ENCODE data around the gene NTNG1. TPM values are rescaled to one million over a fixed set of nuclear protein-coding genes. Genes with fewer than 3 reads are reported as not detected.
A peak's percentile ranks its signal among the peaks of the same experiment; 100 is the strongest.
"Not testable (repeated sequence)": the region's sequence is repeated elsewhere in the genome, so short reads cannot be mapped to it uniquely, and the experiment has no call there.

Gene NTNG1
- polyA plus RNA-seq, 6 donors from 2014 or later: 0.52 to 2.2 (median 1.1) TPM; not detected in 1

DNA sequence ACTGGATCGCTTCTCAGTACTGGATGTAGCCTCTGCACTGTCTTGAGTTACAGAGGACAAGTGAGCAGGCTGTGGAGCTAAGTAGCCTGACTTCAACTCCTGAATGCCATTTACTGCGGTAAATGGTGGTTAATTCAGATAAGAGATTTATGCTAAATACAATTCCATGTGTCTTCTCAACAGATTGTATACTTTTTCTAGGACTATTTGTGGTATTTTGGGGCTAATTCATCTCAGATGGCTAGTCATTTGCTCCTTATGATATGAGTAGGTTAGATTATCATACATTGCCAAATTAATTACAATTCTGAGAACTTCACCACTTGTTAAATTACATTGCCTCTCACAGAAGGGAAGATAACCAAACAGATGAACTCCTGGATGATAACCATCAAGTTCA lies 90.5 kb downstream of the NTNG1 start:
- DNase-seq (no peak), ATAC-seq (ENCODE audit: low read depth in 2 of 2) (no peak)
- peaks cover 0 to under 1% of the 10 kb centered on the region in 2 donors for H3K36me3 Mint-ChIP-seq
- H3K27me3 Mint-ChIP-seq: no peaks in the 10 kb centered on the region
- no peak overlapping the region for H3K4me3 Mint-ChIP-seq
- no peaks in the 10 kb centered on the region for H3K4me1 Mint-ChIP-seq
- H3K27ac Mint-ChIP-seq: no peak overlapping the region
- H3K9me3 Mint-ChIP-seq: peaks cover 5 to 9% (median 8%) of the 10 kb centered on the region in 7 donors

DNA sequence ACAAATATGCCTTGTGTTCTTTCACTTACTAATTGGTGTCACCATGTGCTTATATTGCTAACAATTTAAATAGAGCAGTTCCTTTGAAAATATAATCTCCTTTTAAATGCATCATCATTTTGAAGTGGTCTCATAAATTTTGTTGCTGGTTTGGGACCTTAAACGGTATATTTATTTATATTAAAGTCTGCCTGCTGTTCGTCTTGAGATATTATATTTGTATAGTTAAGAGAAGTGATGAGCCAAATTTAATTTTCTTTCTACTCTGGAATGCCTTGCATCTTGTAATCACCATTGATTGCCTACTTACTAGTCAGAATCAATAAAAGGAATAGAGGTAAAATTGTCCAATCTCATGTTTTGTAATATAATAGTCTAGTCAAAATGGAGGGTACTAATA lies 91.6 kb downstream of the NTNG1 start:
- peaks cover 10 to 21% (median 17%) of the 10 kb centered on the region in 7 donors for H3K9me3 Mint-ChIP-seq
- DNase-seq: no peak
- H3K4me3 Mint-ChIP-seq: no peak overlapping the region
- no peak overlapping the region for H3K27ac Mint-ChIP-seq
- peaks cover 0 to 11% of the 10 kb centered on the region in 2 donors for H3K36me3 Mint-ChIP-seq
- H3K27me3 Mint-ChIP-seq: no peaks in the 10 kb centered on the region
- no peak for ATAC-seq (ENCODE audit: low read depth in 2 of 2)
- H3K4me1 Mint-ChIP-seq: no peaks in the 10 kb centered on the region

DNA sequence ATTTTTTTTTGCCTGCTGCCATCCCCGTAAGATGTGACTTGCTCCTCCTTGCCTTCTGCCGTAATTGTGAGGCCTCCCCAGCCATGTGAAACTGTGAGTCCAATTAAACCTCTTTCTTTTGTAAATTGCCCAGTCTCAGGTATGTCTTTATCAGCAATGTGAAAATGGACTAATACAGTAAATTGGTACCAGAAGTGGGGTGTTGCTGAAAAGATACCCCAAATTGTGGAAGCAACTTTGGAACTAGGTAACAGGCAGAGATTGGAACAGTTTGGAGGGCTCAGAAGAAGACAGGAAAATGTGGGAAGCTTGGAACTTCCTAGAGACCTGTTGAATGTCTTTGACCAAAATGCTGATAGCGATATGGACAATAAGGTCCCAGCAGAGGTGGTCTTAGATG lies 95.9 kb downstream of the NTNG1 start:
- H3K4me3 Mint-ChIP-seq; DNase-seq; H3K27ac Mint-ChIP-seq; H3K27me3 Mint-ChIP-seq; H3K4me1 Mint-ChIP-seq; ATAC-seq (ENCODE audit: low read depth in 2 of 2): not testable (repeated sequence)
- H3K36me3 Mint-ChIP-seq: peaks cover 0 to 11% of the 10 kb centered on the region in 2 donors
- H3K9me3 Mint-ChIP-seq: peaks cover 12 to 35% (median 24%) of the 10 kb centered on the region in 7 donors

DNA sequence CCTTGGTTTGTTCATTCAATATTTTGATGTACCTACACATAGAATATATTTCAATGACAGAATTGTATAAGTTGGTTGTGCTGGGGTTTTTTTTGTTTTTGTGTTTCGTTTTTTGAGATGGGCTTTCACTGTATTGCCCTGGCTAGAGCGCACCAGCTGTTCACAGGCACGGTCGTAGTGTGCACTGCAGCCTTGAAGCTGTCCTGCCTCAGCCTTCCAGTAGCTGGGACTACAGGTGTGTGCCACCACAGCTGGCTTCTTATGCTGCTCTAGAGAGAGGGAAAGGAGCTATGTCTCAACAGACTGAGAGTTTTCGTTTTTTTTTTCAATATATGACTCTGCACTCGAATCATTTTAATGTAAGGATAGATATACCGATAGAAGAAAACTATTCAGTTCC lies 102.6 kb downstream of the NTNG1 start:
- H3K4me3 Mint-ChIP-seq: no peak overlapping the region
- ATAC-seq (ENCODE audit: low read depth in 2 of 2) (no peak), DNase-seq (no peak)
- no peaks in the 10 kb centered on the region for H3K36me3 Mint-ChIP-seq
- H3K4me1 Mint-ChIP-seq: peaks cover 0 to 15% (median 3%) of the 10 kb centered on the region in 3 donors
- H3K27ac Mint-ChIP-seq: no peak overlapping the region
- H3K9me3 Mint-ChIP-seq: peaks cover 0 to 6% (median 0%) of the 10 kb centered on the region in 7 donors
- H3K27me3 Mint-ChIP-seq: no peaks in the 10 kb centered on the region

DNA sequence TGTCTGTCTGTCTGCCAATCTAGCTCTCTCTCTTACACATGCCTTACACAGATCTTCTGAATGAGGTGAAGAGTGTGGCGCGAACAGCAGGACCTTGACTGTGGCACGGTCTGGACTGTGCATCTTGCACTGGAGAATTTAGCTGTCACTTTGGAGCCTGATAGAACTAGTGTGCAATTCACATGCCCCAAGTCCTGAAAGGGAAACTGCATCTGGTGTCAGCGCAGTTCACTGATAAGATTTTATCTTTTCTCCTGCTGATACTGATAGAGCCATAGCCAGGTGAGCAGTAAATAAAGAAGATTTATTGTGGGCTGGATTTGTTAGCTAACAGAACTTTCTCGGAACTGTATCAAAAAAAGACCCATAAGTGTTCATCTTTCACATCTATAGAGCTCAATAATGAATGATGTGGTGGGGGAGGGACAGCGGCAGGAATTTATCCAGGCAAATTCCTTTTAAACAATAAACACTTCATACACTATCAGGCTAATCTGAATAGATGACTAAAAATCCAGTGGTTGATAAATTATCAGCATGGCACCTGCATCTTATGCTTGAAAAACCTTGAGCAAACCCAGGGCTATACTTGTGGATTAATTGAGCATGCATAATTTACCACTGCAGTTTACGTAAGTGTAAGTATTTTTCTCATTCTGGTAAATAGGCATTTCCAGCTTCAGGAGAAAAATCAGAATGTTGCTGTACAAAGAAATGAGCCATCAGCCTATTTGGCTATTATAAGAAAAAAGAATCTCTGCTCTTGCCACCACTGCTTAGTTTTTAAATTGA lies 104.1 kb downstream of the NTNG1 start:
- Mint-ChIP-seq H3K27ac (peak overlapping the region in 1 of 6 donors; percentile 61), H3K4me3 (no peak overlapping the region), H3K9me3 (no peaks in the 10 kb centered on the region), H3K36me3 (no peaks in the 10 kb centered on the region), H3K27me3 (no peaks in the 10 kb centered on the region), H3K4me1 (peaks cover 2 to 15% (median 4%) of the 10 kb centered on the region in 3 donors)
- DNase-seq (no peak), ATAC-seq (ENCODE audit: low read depth in 2 of 2) (no peak)

DNA sequence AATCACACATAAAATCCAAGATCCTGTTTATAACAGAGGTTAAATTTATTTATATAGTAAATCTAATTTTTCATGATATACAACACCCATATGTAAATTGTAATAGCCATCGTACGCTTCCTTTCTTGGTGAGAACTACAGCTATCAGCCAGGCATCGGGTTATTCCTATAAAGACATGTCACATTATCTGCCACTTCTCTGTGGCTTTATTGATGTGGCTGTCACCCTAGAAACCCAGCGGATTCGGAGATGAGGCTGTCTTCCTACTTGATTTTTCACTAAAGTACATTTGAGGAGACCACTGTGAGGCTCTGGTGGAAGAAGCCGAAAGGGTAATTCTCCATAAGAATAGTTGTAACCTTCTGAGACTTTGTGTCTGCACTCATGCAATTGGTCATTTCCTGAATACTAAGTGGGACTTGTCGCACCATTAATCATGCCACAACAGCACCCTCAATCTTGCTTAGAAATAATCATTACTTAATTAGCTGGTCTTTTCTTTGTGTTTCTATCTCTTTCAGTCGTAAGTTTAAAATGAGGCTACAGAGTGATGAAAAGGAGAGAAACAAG lies 106.0 kb downstream of the NTNG1 start:
- Mint-ChIP-seq H3K27ac (peak overlapping the region in 3 of 6 donors; percentile 31 to 88 (median 80)), H3K27me3 (no peaks in the 10 kb centered on the region), H3K9me3 (no peaks in the 10 kb centered on the region), H3K36me3 (no peaks in the 10 kb centered on the region), H3K4me3 (peak overlapping the region in 3 of 8 donors; percentile 8 to 48 (median 33)), H3K4me1 (peaks cover 13 to 20% (median 13%) of the 10 kb centered on the region in 3 donors)
- peak; percentile 68 to 80 for ATAC-seq (ENCODE audit: low read depth in 2 of 2)
- DNase-seq: no peak

DNA sequence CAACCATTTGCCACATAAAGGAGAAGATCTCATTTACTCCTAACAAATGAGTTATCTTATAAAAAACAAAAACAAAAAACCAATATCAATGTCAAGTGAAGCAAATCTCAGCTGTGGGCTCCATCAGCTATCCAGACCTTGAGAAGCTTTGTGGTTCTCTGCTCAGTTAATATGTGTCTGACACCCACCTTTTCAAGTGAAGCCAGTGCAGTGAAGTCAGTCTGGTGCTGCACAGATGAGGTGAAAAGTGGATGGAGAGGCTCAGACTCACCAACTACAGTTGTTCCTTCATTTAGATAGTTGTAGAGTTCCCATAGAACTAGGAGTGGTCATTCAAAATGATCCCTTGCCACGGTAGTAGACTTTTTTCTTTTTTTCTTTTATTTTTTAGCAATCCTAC lies 106.8 kb downstream of the NTNG1 start:
- peak overlapping the region in 3 of 8 donors; percentile 9 to 48 (median 47) for H3K4me3 Mint-ChIP-seq
- H3K36me3 Mint-ChIP-seq: no peaks in the 10 kb centered on the region

DNA sequence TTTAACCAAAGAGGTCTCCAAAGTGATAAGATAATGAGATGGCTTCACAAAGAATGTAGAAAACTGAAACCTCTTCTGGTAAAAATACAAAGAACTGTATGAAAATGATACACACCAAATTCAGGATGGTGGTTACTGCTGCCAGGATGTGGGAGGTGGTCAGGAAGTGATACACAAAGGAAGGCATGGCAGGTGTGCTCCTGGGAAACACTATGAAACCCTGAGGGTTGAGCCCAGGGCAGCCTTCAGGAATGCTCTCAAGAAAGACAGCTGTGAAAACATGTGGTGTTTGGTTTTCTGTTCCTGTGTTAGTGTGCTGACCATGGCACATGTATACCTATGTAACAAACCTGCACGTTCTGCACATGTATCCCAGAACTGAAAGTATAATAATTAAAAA lies 109.3 kb downstream of the NTNG1 start:
- ATAC-seq (ENCODE audit: low read depth in 2 of 2) (no peak), DNase-seq (no peak)
- H3K4me3 Mint-ChIP-seq: no peak overlapping the region
- peaks cover 13 to 27% (median 14%) of the 10 kb centered on the region in 3 donors for H3K4me1 Mint-ChIP-seq
- no peaks in the 10 kb centered on the region for H3K36me3 Mint-ChIP-seq
- no peaks in the 10 kb centered on the region for H3K27me3 Mint-ChIP-seq
- H3K27ac Mint-ChIP-seq: no peak overlapping the region
- no peaks in the 10 kb centered on the region for H3K9me3 Mint-ChIP-seq

More for the DNA sequence above, 106.8 kb downstream of the NTNG1 start:
- H3K27me3 Mint-ChIP-seq: no peaks in the 10 kb centered on the region
- peak in 1 of 2 donors; percentile 36 for ATAC-seq (ENCODE audit: low read depth in 2 of 2)
- peak overlapping the region in 2 of 6 donors; percentile 19 to 88 for H3K27ac Mint-ChIP-seq
- H3K9me3 Mint-ChIP-seq: no peaks in the 10 kb centered on the region
- DNase-seq: no peak
- H3K4me1 Mint-ChIP-seq: peaks cover 13 to 28% (median 17%) of the 10 kb centered on the region in 3 donors

DNA sequence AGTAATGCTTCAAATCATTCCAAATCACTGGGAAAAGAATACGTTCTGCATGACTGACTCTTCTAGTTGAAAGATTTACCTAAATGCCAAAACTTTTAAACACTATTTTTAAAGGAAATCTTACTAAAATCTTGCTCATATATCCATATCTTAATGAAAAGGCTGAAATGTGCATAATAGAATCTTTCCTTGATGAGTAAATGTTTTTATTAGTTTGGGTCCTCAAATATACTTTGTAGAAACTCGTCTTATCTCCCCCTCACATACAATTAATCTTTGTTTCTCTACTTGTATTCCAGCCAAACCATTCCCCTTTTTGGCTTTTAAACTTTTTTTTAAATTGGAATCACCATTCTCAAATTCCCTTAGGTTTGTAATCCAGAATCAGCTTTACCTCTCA lies 110.2 kb downstream of the NTNG1 start:
- no peaks in the 10 kb centered on the region for H3K27me3 Mint-ChIP-seq
- no peaks in the 10 kb centered on the region for H3K9me3 Mint-ChIP-seq
- no peak for ATAC-seq (ENCODE audit: low read depth in 2 of 2)
- peaks cover 13 to 27% (median 14%) of the 10 kb centered on the region in 3 donors for H3K4me1 Mint-ChIP-seq
- no peak for DNase-seq
- no peak overlapping the region for H3K4me3 Mint-ChIP-seq
- H3K36me3 Mint-ChIP-seq: no peaks in the 10 kb centered on the region
- H3K27ac Mint-ChIP-seq: no peak overlapping the region

DNA sequence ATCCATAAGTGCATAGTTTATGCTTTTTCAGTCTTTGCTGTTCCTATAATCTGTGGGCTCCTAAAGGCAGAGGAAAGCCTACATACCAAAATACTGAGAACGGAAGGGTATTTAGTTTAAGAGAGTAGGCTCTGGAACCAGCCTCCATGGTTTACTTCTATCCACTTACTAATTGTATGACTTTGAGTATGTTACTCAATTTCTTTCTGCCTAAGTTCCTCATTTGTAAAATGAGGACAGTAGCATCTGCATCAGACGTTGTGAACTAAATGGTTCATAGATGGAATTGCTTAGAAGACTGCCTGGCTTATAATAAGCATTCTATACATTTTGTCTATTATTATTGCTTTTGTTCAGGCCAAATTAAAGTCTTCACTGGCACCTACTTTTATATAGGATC lies 111.0 kb downstream of the NTNG1 start:
- peaks cover 0 to 6% (median 0%) of the 10 kb centered on the region in 3 donors for H3K27me3 Mint-ChIP-seq
- ATAC-seq (ENCODE audit: low read depth in 2 of 2) (peak; percentile 42 to 43), DNase-seq (no peak)
- no peaks in the 10 kb centered on the region for H3K9me3 Mint-ChIP-seq
- H3K27ac Mint-ChIP-seq: peak overlapping the region in 2 of 6 donors; percentile 17 to 36
- H3K4me1 Mint-ChIP-seq: peaks cover 18 to 25% (median 19%) of the 10 kb centered on the region in 3 donors
- H3K4me3 Mint-ChIP-seq: no peak overlapping the region
- peaks cover 0 to 4% of the 10 kb centered on the region in 2 donors for H3K36me3 Mint-ChIP-seq

DNA sequence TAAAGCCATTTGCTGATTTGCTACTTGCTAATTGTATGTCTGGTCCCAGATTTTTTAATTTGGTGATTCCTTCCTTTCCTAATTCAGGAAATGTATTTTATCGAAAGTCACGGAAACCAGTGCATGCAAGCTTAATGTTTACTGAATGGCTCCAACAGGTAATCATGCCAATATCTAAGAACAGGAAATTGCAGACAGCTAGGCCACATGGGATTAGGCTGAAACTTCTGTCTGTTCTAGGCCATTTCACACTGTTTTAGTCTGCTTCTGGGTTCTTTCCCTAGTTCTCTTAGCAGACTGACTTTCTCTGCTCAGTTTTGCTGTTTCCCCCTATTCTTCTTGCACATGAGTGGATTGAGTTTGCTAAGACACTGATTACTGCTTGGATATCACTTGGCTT lies 111.4 kb downstream of the NTNG1 start:
- H3K9me3 Mint-ChIP-seq: no peaks in the 10 kb centered on the region
- H3K4me1 Mint-ChIP-seq: peaks cover 18 to 21% (median 19%) of the 10 kb centered on the region in 3 donors
- ATAC-seq (ENCODE audit: low read depth in 2 of 2): peak; percentile 65 to 71
- H3K4me3 Mint-ChIP-seq: no peak overlapping the region
- H3K36me3 Mint-ChIP-seq: peaks cover 0 to 4% of the 10 kb centered on the region in 2 donors
- H3K27me3 Mint-ChIP-seq: peaks cover 0 to 6% (median 0%) of the 10 kb centered on the region in 3 donors
- peak overlapping the region in 1 of 6 donors; percentile 11 for H3K27ac Mint-ChIP-seq
- DNase-seq: no peak

DNA sequence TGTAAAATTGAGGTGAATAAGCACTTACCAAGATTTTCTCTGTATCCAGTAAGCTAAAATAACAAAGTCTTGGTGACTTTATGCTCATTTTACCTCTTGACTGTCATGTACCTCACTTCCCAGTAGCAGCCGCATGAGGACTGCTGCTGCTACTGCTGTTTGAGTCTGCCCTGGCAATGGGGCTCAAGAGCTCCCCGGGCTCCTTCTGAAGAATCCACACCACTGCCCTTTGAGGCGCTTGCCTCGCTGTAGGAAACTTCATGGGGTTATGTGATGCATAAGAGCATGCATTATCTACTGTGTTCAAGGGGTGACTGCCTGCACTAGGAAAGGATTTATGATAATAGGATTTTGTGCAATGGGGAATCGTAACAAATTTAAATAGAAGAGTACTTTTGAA lies 113.5 kb downstream of the NTNG1 start:
- Mint-ChIP-seq H3K9me3 (no peaks in the 10 kb centered on the region), H3K27ac (no peak overlapping the region), H3K4me3 (no peak overlapping the region), H3K36me3 (peaks cover 0 to 4% of the 10 kb centered on the region in 2 donors), H3K4me1 (peaks cover 14 to 19% (median 18%) of the 10 kb centered on the region in 3 donors), H3K27me3 (peaks cover 0 to 6% (median 0%) of the 10 kb centered on the region in 3 donors)
- DNase-seq: no peak
- no peak for ATAC-seq (ENCODE audit: low read depth in 2 of 2)

DNA sequence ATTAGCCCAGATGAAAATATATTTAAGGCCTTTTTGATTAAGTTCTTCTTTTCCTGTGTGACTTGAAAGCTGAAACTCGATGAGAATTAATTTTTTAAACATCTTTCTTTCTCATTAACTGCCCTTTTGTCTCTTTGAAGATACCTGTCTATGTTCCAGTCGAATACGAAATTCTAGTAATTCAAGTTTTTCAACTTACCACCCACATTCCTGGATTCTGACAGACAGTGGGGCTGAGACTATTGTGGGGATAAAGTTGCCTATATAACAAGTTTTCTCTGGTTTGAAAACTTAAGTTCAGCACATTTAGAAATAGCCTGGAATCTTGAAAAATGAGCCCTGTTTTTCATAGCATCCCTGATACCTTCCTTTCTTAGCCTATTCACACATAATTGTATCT lies 114.6 kb downstream of the NTNG1 start:
- no peak overlapping the region for H3K4me3 Mint-ChIP-seq
- no peak for DNase-seq
- H3K27me3 Mint-ChIP-seq: peaks cover 0 to 6% (median 0%) of the 10 kb centered on the region in 3 donors
- peaks cover 13 to 15% (median 14%) of the 10 kb centered on the region in 3 donors for H3K4me1 Mint-ChIP-seq
- peaks cover 0 to 4% of the 10 kb centered on the region in 2 donors for H3K36me3 Mint-ChIP-seq
- H3K9me3 Mint-ChIP-seq: no peaks in the 10 kb centered on the region
- no peak for ATAC-seq (ENCODE audit: low read depth in 2 of 2)
- H3K27ac Mint-ChIP-seq: no peak overlapping the region
